Prostate gland (tissue), 2 donors: ENCODE results near the gene C19orf33.

Source experiments
- POLR2A ChIP-seq: fragments of 450-650 bp; IDR thresholded peaks from one replicate; pipeline ENCODE4 v1.6.1; 2016; ENCODE audit warnings: antibody characterized with exemption, mild to moderate bottlenecking
- TF ChIP-seq, protein P1 (sequence below), 4 experiments: fragments of 200-600 bp in 2 of 4; fragments of 450-650 bp in 2 of 4; sonication (generic) in 2 of 4; IDR thresholded peaks; 1 replicate in 3 of 4; 2 replicates in 1 of 4; pipeline ENCODE4 v1.5.1; 2016 to 2019; ENCODE audit warnings: antibody characterized with exemption in 4 of 4, mild to moderate bottlenecking in 2 of 4, moderate library complexity in 2 of 4

DNA sequence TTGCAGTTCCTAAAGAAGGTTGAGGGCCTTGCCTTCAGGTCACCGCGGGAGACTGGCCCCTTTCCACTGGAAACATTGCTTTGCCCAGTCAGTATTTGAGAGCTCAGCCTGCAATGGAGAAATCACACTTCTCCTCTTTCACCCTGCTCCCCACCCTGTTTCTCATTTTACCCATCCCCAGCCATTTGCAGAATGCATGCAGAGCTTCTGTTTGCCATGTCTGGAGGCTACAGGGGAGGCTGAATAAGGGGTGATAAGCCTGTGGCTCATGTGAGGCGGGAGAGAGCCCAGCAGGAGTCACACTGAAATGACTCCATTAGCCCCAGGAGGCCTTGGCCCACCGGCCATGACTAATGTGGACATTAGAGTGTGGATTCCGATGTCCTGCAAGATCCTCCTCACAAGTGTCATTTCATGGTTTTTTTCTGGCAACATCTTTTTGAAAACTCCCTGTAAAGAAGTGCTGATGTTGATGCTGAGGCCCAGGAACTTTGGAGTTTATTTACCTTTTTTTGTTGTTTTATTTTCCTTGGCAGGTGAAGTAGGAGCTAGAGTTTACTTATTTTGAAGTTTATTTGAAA is 33.4 kb upstream of the C19orf33 start:
- TF ChIP-seq, protein P1, sequence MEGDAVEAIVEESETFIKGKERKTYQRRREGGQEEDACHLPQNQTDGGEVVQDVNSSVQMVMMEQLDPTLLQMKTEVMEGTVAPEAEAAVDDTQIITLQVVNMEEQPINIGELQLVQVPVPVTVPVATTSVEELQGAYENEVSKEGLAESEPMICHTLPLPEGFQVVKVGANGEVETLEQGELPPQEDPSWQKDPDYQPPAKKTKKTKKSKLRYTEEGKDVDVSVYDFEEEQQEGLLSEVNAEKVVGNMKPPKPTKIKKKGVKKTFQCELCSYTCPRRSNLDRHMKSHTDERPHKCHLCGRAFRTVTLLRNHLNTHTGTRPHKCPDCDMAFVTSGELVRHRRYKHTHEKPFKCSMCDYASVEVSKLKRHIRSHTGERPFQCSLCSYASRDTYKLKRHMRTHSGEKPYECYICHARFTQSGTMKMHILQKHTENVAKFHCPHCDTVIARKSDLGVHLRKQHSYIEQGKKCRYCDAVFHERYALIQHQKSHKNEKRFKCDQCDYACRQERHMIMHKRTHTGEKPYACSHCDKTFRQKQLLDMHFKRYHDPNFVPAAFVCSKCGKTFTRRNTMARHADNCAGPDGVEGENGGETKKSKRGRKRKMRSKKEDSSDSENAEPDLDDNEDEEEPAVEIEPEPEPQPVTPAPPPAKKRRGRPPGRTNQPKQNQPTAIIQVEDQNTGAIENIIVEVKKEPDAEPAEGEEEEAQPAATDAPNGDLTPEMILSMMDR (IDR thresholded peaks at IDR 0.05) = no peak
- no peak for TF ChIP-seq POLR2A
